H9 (cell line): ENCODE data around the gene RHBDD3. TPM values are rescaled to one million over a fixed set of nuclear protein-coding genes. Genes with fewer than 3 reads are reported as not detected.

Experiments used
- DNase-seq: peaks from one replicate; pipeline ENCODE4 v3.0.0-alpha.2; 2017
- H2AFZ ChIP-seq: one replicate; pipeline ENCODE4 v1.6.1; 2013; ENCODE audit warnings: mild to moderate bottlenecking, low read length, control low read depth, moderate library complexity
- H2AK5ac ChIP-seq: 2 replicates; pipeline ENCODE4 v1.6.1; 2013; ENCODE audit warnings: low read length, control low read depth, mixed read lengths; ENCODE audit not compliant: insufficient read length
- H2BK120ac ChIP-seq: one replicate; pipeline ENCODE4 v1.6.1; 2013; ENCODE audit warnings: low read depth, mild to moderate bottlenecking, low read length, control low read depth, inconsistent platforms; ENCODE audit not compliant: poor library complexity, severe bottlenecking
- H2BK12ac ChIP-seq: 2 replicates; pipeline ENCODE4 v1.6.1; 2013; ENCODE audit warnings: low read length, control low read depth, mixed read lengths, low read depth; ENCODE audit not compliant: insufficient read length
- H2BK15ac ChIP-seq: 2 replicates; pipeline ENCODE4 v1.6.1; 2013; ENCODE audit warnings: low read depth, low read length, control low read depth
- H2BK20ac ChIP-seq: one replicate; pipeline ENCODE4 v1.6.1; 2013; ENCODE audit warnings: low read depth, mild to moderate bottlenecking, low read length, control low read depth, inconsistent platforms; ENCODE audit not compliant: poor library complexity, severe bottlenecking
- H2BK5ac ChIP-seq: 2 replicates; pipeline ENCODE4 v1.6.1; 2013; ENCODE audit warnings: low read length, control low read depth, mixed read lengths; ENCODE audit not compliant: insufficient read length
- H3K14ac ChIP-seq: 2 replicates; pipeline ENCODE4 v1.6.1; 2013; ENCODE audit warnings: low read length, control low read depth; ENCODE audit not compliant: insufficient read depth
- H3K18ac ChIP-seq: 2 replicates; pipeline ENCODE4 v1.6.1; 2013; ENCODE audit warnings: low read depth, mild to moderate bottlenecking, mixed read lengths, low read length, control low read depth; ENCODE audit not compliant: insufficient read length
- H3K23ac ChIP-seq: 2 replicates; pipeline ENCODE4 v1.6.1; 2013; ENCODE audit warnings: low read length, control low read depth, mixed read lengths, low read depth; ENCODE audit not compliant: insufficient read length
- H3K23me2 ChIP-seq: 2 replicates; pipeline ENCODE4 v1.6.1; 2013; ENCODE audit warnings: low read depth, mild to moderate bottlenecking, mixed read lengths, low read length, control low read depth; ENCODE audit not compliant: insufficient read length, poor library complexity, severe bottlenecking
- H3K27ac ChIP-seq: 2 replicates; pipeline ENCODE4 v1.5.1; 2013; ENCODE audit warnings: low read length, control low read depth, mixed read lengths, low read depth; ENCODE audit not compliant: insufficient read length
- H3K27me3 ChIP-seq: 2 replicates; pipeline ENCODE4 v1.6.1; 2013; ENCODE audit warnings: low read length, control low read depth, inconsistent platforms; ENCODE audit not compliant: insufficient read depth
- H3K4ac ChIP-seq: 2 replicates; pipeline ENCODE4 v1.6.1; 2013; ENCODE audit warnings: low read depth, mild to moderate bottlenecking, control low read depth, inconsistent platforms, low read length, moderate library complexity
- H3K4me1 ChIP-seq: 2 replicates; pipeline ENCODE4 v1.6.1; 2013; ENCODE audit warnings: low read length, control low read depth, inconsistent platforms; ENCODE audit not compliant: insufficient read depth
- H3K4me2 ChIP-seq: 2 replicates; pipeline ENCODE4 v1.6.1; 2013; ENCODE audit warnings: low read length, control low read depth, mixed read lengths; ENCODE audit not compliant: insufficient read length, insufficient read depth
- H3K56ac ChIP-seq: 2 replicates; pipeline ENCODE4 v1.6.1; 2013; ENCODE audit warnings: low read depth, mild to moderate bottlenecking, mixed read lengths, low read length, control low read depth; ENCODE audit not compliant: insufficient read length
- H3K79me1 ChIP-seq: 2 replicates; pipeline ENCODE4 v1.6.1; 2013; ENCODE audit warnings: low read depth, mild to moderate bottlenecking, moderate library complexity, low read length, control low read depth, inconsistent platforms; ENCODE audit not compliant: insufficient read depth, poor library complexity, severe bottlenecking
- H3K79me2 ChIP-seq: 2 replicates; pipeline ENCODE4 v1.6.1; 2013; ENCODE audit warnings: low read length, control low read depth, inconsistent platforms; ENCODE audit not compliant: insufficient read depth
- H3K9ac ChIP-seq: 2 replicates; pipeline ENCODE4 v1.6.1; 2013; ENCODE audit warnings: low read length, control low read depth, mixed read lengths; ENCODE audit not compliant: insufficient read length; ENCODE audit errors: extremely low read depth
- H3K9me3 ChIP-seq: one replicate; pipeline ENCODE4 v1.6.1; 2013; ENCODE audit warnings: low read depth, low read length, inconsistent platforms; ENCODE audit not compliant: control insufficient read depth
- H3T11ph ChIP-seq: one replicate; pipeline ENCODE4 v1.6.1; 2013; ENCODE audit warnings: mild to moderate bottlenecking, low read length, control low read depth, inconsistent platforms
- H4K20me1 ChIP-seq: one replicate; pipeline ENCODE4 v1.6.1; 2013; ENCODE audit not compliant: control insufficient read depth, insufficient read length, insufficient read depth
- H4K5ac ChIP-seq: 2 replicates; pipeline ENCODE4 v1.6.1; 2013; ENCODE audit warnings: low read depth, mild to moderate bottlenecking, mixed read lengths, low read length, control low read depth; ENCODE audit not compliant: insufficient read length
- H4K8ac ChIP-seq: replicated peaks from 2 replicates; pipeline ENCODE4 v1.6.1; 2013; ENCODE audit warnings: low read length, control low read depth, mixed read lengths, low read depth; ENCODE audit not compliant: insufficient read length
- H4K91ac ChIP-seq: 2 replicates; pipeline ENCODE4 v1.6.1; 2013; ENCODE audit warnings: low read depth, mild to moderate bottlenecking, moderate library complexity, mixed read lengths, low read length, control low read depth; ENCODE audit not compliant: insufficient read length
- H3K27ac Mint-ChIP-seq, 3 experiments: 2 replicates in 2 of 3; 3 replicates in 1 of 3; pipeline ENCODE4 v1.8.0; 2020 to 2021; ENCODE audit warnings: mixed read lengths in 3 of 3, mild to moderate bottlenecking in 1 of 3, moderate library complexity in 1 of 3
- H3K27me3 Mint-ChIP-seq: 2 replicates; pipeline ENCODE4 v1.8.0; 2021; ENCODE audit warnings: low read depth, mild to moderate bottlenecking, moderate library complexity, mixed read lengths
- H3K36me3 Mint-ChIP-seq, 3 experiments: 2 replicates in 2 of 3; 3 replicates in 1 of 3; pipeline ENCODE4 v1.8.0; 2020 to 2021; ENCODE audit warnings: low read depth in 3 of 3, mixed read lengths in 3 of 3; ENCODE audit not compliant: insufficient read depth in 1 of 3
- H3K4me1 Mint-ChIP-seq, 2 experiments: 2 replicates each; pipeline ENCODE4 v1.8.0; 2020; ENCODE audit warnings: mixed read lengths in 2 of 2
- H3K4me3 Mint-ChIP-seq, 2 experiments: 2 replicates in 1 of 2; 3 replicates in 1 of 2; pipeline ENCODE4 v1.8.0; 2020 to 2021; ENCODE audit warnings: mild to moderate bottlenecking in 2 of 2, mixed read lengths in 2 of 2, moderate library complexity in 1 of 2
- H3K9me3 Mint-ChIP-seq, 2 experiments: 2 replicates in 1 of 2; 3 replicates in 1 of 2; pipeline ENCODE4 v1.8.0; 2020; ENCODE audit warnings: mild to moderate bottlenecking in 2 of 2, mixed read lengths in 2 of 2, moderate library complexity in 1 of 2
- CTCF ChIP-seq: fragments of 200-600 bp; sonication (generic); conservative IDR thresholded peaks from 3 replicates; pipeline ENCODE4 v1.8.0; 2021; ENCODE audit warnings: antibody characterized with exemption, mild to moderate bottlenecking
- WGBS: extraction: QIAGEN DNeasy Blood & Tissue Kit; methylation state at CpG from one replicate; pipeline ENCODE4 v1.1.7; 2013; ENCODE audit warnings: missing lambda C conversion rate, low lambda C conversion rate, mixed read lengths; ENCODE audit not compliant: insufficient read length; ENCODE audit errors: extremely low coverage; 5-methylcytosine and 5-hydroxymethylcytosine counted together
- total RNA-seq: library from RNA; stranded (reverse); gene quantifications from 2 replicates; pipeline ENCODE4 v1.2.1, GENCODE V29; 2021

The RHBDD3 gene
- total RNA-seq, 1 experiment from 2014 or later, result 99.7 TPM

GRCh38 chr22:29284196-29284595 lies 16.4 kb upstream of the RHBDD3 start:
- no peak overlapping the region for H4K91ac ChIP-seq
- no peak overlapping the region for H2BK15ac ChIP-seq
- no peak overlapping the region for H3K56ac ChIP-seq
- peaks cover 4% of the 10 kb centered on the region for H3K79me1 ChIP-seq
- no peak overlapping the region for H2BK20ac ChIP-seq
- H3K23ac ChIP-seq, result no peak overlapping the region
- H3K4me1 ChIP-seq, result no peaks in the 10 kb centered on the region
- Mint-ChIP-seq H3K4me3 (no peak overlapping the region), H3K27ac (peak overlapping the region in 2 of 3 experiments; percentile 4 to 76; a peak in 2 of 7 replicates), H3K27me3 (no peaks in the 10 kb centered on the region), H3K9me3 (no peaks in the 10 kb centered on the region), H3K36me3 (peaks cover 67 to 100% (median 99%) of the 10 kb centered on the region in 3 experiments), H3K4me1 (no peaks in the 10 kb centered on the region)
- no peak overlapping the region for H3K4me2 ChIP-seq
- no CpG with 5 or more reads among the region's 3 CpGs for WGBS
- H4K20me1 ChIP-seq, result no peaks in the 10 kb centered on the region
- H3K14ac ChIP-seq, result no peak overlapping the region
- H3K27ac ChIP-seq, result no peak overlapping the region
- H2BK12ac ChIP-seq, result no peak overlapping the region
- H2AFZ ChIP-seq, result no peak overlapping the region
- H3K27me3 ChIP-seq, result no peaks in the 10 kb centered on the region
- H3T11ph ChIP-seq, result no peak overlapping the region
- TF ChIP-seq CTCF, result no peak
- H3K23me2 ChIP-seq, result no peaks in the 10 kb centered on the region
- H3K9me3 ChIP-seq, result no peaks in the 10 kb centered on the region
- no peak overlapping the region for H3K18ac ChIP-seq
- H2BK5ac ChIP-seq, result no peak overlapping the region
- no peak overlapping the region for H3K9ac ChIP-seq
- H4K8ac ChIP-seq, result no peak overlapping the region
- H2BK120ac ChIP-seq, result no peak overlapping the region
- no peak overlapping the region for H4K5ac ChIP-seq
- no peak overlapping the region for H3K4ac ChIP-seq
- H2AK5ac ChIP-seq, result no peak overlapping the region
- H3K79me2 ChIP-seq, result peaks cover 1% of the 10 kb centered on the region; the same call in 1 of the 2 replicates
- DNase-seq, result no peak
